CD4-positive, alpha-beta T cell treated with Interleukin-15 for 4 hours (primary cell): ENCODE results near the gene ANXA5.
"Not testable (repeated sequence)": the region's sequence is repeated elsewhere in the genome, so short reads cannot be mapped to it uniquely, and the experiment has no call there.

ENCODE experiments used
- DNase-seq: peaks from one replicate; pipeline ENCODE4 v3.0.0-alpha.2; 2020; ENCODE audit warnings: low spot score

ANXA5 gene

DNA sequence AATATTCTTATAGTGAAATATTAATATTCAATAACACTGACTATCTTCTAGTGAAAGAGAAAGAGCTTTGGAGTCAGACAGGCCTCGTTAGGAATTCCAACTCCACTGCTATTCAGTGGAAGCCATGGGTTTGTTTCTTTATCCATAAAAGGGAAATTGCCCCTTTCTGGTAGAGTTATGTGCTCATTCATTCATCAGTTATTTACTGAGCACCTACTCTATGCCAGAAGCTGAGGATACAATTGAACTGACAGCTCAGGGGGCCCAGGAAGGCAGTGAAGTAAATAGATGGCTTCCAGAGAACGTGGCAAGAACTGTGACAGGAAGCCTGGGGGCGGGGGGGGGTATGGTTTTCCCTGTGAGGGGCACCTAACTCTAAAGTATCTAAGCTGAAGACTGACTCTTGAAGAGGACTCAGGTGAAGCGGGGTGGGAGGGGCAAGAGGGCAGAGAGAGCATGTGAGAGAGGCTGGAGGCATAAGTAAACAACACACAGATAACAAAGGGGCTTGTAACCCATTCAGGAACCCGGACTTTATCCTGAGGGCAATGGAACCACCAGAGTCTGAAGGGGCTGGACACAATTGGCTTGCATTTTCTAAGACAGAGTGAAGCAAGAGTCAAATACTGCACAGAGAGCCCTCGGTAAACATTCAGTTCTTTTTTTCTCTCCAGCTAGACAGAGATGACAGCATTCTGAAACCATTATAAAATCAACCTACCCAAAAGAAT is 20.3 kb downstream of the ANXA5 start:
- DNase-seq, result no peak

DNA sequence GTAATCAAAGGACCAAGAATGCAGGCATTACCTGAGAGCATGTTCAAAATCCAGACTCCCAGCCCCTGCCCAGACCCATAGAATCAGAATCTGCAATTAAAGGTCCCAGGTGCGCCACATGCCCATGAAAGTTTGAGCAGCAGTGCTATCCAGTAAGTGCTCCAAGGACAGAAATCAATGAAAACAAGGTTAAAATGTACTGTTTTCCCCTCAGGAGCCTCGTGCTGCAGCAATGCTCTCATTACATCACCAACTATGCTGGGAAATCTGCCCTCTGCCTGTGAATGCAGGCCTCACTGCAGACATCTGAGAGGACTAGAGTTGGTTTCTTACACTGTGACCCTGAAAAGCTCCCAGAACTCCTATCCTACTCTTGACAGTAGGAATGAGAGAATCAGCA is 21.1 kb downstream of the ANXA5 start:
- DNase-seq, result no peak

GRCh38 chr4:121674696-121675095 is 22.1 kb downstream of the ANXA5 start:
- DNase-seq, result no peak

DNA sequence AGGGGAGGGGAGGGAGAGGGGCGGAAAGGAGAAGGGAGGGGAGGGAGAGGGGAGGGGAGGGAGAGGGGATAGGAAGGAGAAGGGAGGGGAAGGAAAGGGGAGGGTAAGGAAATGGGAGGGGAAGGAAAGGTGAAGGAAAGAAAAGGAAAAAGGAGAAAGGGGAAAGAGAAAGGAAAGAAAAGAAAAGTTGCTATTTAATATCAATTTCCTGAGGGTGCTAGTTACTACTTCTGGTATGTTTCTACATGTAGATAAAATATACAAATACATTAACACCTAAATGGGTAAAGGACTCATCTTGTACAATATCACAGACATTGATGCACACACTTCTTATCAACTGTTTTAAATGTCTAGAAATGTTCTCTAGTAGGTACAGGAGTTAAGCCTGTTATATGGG is 22.6 kb downstream of the ANXA5 start:
- DNase-seq, result no peak

GRCh38 chr4:121669163-121669550 is 27.6 kb downstream of the ANXA5 start:
- no peak for DNase-seq

DNA sequence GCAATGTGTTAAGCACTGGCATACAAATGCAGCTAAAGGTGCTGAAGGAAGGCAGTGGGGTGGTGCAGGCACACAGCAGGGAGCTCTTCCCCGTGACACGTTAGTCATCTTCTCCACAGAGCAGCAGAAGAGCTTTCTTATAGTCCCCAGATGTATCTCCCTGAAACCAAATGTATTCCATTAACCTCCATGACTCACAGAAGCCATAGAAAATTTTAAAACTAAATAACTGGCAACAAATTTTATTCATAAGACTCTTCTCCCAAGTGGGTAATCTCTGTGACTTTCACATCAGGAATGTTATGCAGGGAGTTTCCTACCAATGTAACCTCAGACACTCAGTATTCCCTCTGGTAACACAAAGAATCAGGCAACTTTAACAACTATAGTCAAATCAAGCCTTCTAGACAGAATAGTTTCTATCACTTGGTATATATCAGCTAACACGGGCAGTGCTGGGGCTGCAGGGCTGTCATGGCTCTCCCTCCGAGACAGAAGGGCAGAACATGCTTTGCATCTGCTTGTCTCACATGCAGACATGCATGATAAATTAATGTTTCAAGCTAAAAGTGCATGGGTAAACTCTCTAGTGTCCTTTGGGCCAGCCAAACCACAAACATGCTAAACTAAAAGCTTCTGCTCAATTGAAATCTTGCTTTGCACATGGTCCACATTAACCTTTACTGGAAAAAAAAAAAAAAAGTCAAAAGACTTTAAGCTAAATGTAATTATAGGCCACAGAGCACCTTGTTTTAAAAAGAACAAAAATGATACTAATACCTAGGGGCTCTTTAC is 28.2 kb downstream of the ANXA5 start:
- no peak for DNase-seq

DNA sequence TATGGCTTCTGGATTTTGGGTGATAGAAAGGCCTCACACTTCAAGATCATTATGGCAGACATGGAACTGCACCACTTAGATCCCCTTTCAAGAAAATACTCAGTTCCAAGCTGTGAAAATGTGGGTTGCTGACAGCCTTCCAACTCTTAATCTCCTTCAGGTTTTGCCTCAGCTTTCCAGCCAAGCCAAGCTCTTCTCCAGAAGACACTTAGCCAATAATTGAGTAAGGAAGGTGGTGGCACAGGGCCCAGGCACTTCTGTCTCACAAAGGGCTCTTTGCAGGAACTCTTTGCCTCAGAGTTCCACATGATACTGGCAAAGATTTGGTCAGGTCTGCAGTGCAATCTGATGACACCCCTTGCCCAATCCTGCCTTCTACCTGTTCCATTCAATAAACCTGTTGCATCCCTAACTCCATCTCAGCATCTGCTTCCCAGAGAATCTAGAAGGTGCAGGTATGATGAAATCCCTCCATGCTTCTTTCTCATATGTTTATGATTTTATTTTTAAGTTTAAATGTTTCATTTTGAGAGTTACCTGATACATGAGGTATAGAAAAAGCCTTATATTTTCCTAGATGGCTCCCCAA is 30.6 kb downstream of the ANXA5 start:
- no peak for DNase-seq

- DNase-seq, result no peak
Measured at GRCh38 chr4:121665371-121665770, 31.4 kb downstream of the ANXA5 start.

DNA sequence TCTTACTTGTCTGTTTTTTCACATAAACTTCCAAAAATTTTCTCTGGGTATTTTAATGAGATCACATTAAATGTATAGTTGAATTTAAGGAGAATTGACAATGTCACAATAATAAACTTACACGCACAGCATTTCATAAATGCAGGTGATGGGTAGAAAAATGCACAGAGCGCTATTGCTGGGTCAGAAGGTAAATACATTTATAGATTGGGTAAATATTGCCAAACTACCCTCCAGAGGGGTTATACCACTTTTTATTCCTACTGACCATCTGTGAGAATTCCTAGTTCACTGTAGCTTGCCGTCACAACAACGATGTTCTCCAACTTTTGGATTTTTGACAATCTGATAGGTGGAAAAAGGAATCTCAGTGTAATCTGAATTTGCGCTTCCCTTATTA is 34.6 kb downstream of the ANXA5 start:
- DNase-seq, result no peak

GRCh38 chr4:121660175-121660933 is 36.4 kb downstream of the ANXA5 start:
- DNase-seq, result not testable (repeated sequence)

- no peak for DNase-seq
Measured at GRCh38 chr4:121658125-121658524, 38.7 kb downstream of the ANXA5 start.

DNA sequence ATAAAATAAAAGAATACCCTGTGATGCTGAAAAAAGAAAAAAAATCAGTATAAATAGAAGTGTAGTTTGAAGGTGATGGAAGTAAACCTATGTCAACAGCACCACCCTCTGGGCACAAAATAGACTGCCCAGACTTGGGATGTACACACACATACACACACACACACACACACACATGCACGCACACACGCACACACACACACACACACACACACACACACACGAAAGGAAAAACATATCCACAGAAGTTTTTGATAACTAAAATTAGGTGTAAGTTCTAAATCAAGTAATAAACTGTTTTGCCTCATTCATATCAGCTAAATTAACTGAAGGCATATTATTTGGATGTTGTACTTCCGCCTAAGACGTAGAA is 40.5 kb downstream of the ANXA5 start:
- peak; percentile 2 for DNase-seq

- no peak for DNase-seq
Measured at GRCh38 chr4:121655320-121656268, 41.2 kb downstream of the ANXA5 start.

GRCh38 chr4:121654738-121655137 is 42.0 kb downstream of the ANXA5 start:
- DNase-seq, result no peak

GRCh38 chr4:121653986-121654385 is 42.8 kb downstream of the ANXA5 start:
- no peak for DNase-seq

DNA sequence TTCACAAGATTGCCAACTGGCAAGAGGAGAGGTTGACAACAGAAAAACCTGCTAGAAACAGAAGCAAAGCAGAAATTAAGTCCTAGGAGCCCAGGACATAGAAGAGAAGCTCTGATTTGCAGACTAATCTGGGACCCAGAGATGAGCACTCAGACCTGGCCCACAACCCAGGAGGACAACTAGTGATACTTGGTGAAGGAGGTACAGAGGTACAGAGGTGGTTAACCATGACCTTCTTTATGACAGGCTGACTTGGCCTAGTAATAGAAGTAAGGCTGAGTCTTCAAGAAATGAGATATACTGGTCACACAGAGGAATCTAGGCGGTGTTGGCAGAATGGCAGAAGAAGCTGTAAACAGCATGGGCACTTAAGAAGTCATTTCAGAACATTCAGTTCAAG is 43.6 kb downstream of the ANXA5 start:
- no peak for DNase-seq

GRCh38 chr4:121651597-121651996 is 45.2 kb downstream of the ANXA5 start:
- DNase-seq, result no peak

- DNase-seq, result no peak
Measured at GRCh38 chr4:121650741-121651140, 46.0 kb downstream of the ANXA5 start.

- DNase-seq, result no peak
Measured at GRCh38 chr4:121648516-121648915, 48.3 kb downstream of the ANXA5 start.

DNA sequence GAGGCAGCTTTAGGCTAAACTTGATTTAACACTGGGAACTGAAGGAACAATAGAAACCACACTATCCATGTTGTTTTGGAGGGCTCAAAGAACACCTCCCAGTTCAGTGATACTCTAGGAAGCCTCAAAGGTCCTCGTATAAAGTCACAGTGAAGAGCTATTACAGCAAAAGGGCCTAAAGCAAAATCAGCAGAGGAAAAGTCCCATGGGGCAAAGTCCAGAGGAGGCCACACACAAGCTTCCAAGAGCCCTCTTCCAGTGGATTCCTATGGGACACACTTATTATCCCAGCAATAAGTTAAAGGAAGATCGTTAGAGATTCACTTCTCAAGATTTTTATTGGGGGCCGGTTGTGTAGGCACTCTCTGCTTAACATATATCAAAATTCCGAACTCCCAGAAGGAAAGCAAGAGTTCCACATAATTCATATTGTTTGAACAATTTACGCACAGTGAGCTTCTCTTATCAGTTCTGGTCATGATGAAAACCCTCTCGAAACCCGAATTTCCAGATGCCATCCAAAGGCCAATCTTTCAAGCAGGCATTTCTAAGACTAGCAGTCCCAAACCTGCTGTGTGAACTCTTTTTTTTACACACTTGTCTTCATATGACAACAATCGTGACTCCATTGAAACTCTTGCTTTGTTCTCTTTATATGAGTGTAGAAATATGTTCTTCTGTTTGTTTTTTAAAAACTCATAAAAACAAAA is 53.7 kb downstream of the ANXA5 start:
- no peak for DNase-seq

GRCh38 chr4:121642292-121642691 is 54.5 kb downstream of the ANXA5 start:
- DNase-seq, result no peak
